Right renal pelvis (tissue), 4 donors: Measurements from ENCODE around the gene DDO. TPM values are rescaled to one million over a fixed set of nuclear protein-coding genes. Genes with fewer than 3 reads are reported as not detected.
"Not testable (repeated sequence)": the region's sequence is repeated elsewhere in the genome, so short reads cannot be mapped to it uniquely, and the experiment has no call there.

Source experiments
- DNase-seq, 4 donors: peaks; one replicate each; pipeline ENCODE4 v3.0.0-alpha.2; 2013; ENCODE audit warnings: low read depth in 4 of 4, low spot score in 3 of 4, missing footprints in 1 of 4
- polyA plus RNA-seq, 4 donors: library from polyadenylated mRNA; unstranded; fragments of 120-200 nt; gene quantifications; one replicate each; pipeline ENCODE4 v1.2.1, GENCODE V29; 2013; ENCODE audit not compliant: insufficient read length in 4 of 4

Gene DDO
- polyA plus RNA-seq, 4 donors = 0.43 to 1.2 (median 0.79) TPM

- no peak for DNase-seq
These were observed 46.3 kb downstream of the DDO start for GRCh38 chr6:110369066-110369465.

- DNase-seq = no peak
These were observed 47.1 kb downstream of the DDO start for GRCh38 chr6:110368284-110368683.

DNA sequence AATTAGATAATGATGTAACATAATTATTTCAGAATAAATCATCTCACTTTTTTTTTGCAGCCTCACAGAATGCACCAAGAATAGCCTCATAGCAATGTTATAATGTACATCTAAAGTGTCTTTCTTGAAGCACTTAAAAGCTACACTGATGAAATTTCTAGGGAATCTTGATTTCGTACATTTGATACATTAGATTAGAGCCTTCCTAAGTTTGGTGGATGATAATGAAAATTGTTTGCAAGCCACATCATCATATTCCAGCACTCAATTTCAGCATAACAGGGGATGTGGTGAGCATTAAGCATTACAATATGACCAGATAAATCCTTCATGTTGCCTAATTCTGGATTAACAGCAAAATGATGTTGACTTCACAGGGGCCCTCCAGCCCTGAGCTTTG is 47.5 kb downstream of the DDO start:
- DNase-seq = no peak

DNA sequence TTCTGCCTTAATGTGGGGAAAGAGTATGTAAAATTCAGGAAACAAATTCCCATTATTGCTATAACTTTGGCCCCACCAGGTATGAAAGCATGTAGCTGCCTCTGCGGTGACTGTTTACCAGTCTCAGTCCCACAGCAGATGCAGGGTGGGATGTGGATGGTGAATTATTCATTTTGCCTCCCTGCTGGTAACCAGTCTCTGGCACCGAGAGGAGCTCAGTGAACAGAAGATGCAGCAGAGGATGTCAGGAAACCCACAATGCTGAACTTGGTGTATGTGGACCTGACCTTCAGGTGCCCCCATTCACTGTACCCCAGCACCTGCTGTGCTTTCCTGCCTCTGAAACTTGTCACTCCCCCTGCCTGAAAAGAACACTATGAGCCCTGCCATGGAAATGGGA is 48.4 kb downstream of the DDO start:
- no peak for DNase-seq

- DNase-seq = no peak
These were observed 49.1 kb downstream of the DDO start for GRCh38 chr6:110366256-110366655.

- DNase-seq = no peak
These were observed 50.8 kb downstream of the DDO start for GRCh38 chr6:110364364-110365105.

GRCh38 chr6:110363748-110364147 is 51.6 kb downstream of the DDO start:
- no peak for DNase-seq

DNA sequence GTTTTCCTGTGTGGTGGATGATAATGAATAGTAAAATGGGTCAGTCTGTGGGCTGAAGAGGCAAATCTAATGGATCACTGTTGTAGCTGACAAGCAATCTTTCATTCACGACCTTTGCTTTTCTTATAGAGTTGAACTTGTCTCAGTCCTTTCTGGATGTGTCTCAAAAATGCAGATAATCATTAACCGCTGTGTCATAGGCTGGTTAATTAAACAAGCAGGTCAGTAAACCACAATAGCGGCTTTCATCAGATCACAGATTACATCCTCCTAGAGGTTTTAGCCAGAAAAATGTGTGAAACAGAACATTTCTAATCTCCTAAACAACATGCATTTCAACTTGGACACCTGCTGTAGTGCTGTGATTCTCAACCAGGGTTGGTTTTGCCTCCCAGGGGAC is 54.7 kb downstream of the DDO start:
- DNase-seq = no peak

- no peak for DNase-seq
These were observed 55.8 kb downstream of the DDO start for GRCh38 chr6:110359556-110359955.

- no peak for DNase-seq
These were observed 56.7 kb downstream of the DDO start for GRCh38 chr6:110358553-110359160.

GRCh38 chr6:110357664-110358552 is 57.5 kb downstream of the DDO start, which contains the start of gene METTL24:
Gene METTL24 (minus strand): TSS chr6:110358349. CDS start chr6:110358272, 77 bp downstream.
- DNase-seq = no peak

GRCh38 chr6:110357298-110357663 is 58.1 kb downstream of the DDO start:
- no peak for DNase-seq

DNA sequence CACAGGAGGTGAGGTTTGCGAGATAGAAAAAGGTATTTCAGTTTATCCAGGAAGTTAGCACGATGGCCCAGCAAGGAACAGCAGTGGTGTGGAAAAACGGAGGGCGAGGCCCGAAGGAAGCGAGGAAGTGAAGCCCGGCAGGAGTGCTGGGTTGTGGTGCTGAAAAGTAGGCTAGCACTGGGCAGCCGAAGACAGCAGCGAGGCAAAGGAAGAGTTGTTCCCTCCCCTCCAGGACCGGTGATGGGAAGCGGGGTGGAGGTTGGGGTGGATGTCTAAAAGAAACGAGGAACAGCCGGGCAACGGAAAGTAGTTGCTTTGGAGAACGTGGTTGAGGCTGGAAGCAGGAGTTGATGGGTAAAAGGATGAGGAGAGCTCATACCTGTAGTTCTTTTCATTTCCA is 58.6 kb downstream of the DDO start:
- no peak for DNase-seq

GRCh38 chr6:110355727-110356126 is 59.6 kb downstream of the DDO start:
- no peak for DNase-seq

DNA sequence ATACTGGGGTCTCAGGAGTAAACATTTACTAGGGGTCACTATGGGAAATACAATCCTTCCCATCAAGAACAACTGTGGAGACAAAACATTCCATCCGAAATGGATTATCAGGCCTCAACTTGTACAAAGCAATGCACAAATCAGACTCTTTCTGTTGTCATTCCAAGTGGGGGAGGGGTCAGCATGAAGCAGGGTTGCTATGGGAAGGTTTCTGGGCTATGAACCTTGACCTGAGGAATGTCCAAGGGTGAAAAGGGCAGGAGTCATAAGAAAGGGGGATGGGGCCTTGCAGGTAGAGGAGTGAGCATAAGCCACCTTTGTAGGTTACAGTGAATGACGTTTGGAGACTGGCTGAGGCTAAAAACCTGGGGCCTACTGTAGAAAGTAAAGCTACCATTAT is 60.4 kb downstream of the DDO start:
- DNase-seq = no peak

DNA sequence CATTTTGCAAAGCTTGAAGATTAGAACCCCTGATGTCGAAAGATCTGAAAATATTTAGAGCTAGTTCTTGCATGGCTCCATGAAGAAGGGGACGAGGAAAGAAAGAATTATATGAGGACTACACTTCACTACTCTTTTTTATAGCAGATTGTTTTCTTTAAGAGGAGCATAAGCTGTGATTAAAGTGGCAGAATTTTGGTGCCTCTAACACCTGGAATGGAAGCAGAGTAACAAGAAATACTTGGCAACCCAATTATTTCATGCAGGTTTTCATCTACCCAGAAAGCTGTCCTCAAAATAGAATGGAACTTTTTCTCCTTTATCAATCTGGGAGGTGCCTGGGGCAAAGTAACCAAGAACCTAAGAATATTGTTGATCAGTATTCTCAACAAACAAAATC is 61.2 kb downstream of the DDO start:
- no peak for DNase-seq

DNA sequence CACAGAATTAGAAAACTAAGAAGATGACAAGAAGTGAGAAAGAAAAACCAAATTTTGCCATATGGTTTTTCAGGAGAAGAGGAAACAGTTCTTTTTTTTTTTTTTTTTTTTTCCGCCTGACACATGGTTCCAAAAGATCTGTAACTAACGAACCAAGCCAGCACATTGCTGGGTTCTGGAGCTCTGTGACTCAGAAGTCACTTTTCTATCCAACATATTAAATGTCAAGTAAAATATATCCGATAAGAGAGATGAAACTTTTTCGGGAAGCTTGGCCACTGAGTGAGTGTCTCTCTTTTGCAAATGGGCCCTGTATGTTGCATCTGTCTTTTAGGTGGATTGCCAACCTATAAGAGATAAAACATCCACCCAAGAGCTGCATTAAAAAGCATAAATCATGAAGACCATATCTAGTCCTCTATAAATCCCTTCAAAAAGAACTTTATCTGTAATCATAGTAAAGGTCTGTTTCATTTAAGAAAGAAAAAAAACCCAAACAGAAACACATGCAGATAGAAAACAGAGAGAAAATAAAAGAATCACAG is 61.8 kb downstream of the DDO start:
- DNase-seq = no peak

DNA sequence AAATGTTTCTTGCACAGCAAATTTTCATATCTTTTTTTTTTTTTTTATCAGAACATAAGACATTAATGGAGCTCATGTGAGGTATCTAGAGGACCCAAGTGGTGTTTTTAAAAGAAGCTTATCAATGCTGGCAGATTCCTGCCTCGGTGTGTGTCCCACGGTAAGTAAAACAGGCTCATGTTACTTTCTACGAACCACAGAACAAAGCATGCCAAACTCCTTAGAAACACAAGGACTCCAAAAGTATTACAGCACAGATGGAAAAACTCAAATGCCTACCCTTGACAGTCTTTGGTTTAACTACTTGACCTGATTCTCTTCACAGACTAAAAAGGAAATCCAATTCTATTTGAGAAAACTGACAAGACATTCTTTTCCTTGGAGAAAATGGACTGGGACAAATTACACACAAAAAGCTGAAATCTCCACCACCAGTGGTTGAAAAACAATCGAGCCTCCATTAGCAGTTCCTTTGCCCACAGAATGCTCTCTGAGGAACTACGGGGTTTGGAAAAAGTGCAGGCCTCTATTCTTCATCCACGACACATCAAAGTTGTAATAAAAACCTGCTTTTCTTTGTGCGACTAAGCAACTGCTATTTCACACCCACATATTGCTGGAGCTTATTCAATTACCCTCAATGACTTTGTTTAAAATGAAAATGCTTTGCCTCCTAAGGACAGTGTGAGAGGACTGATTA is 62.7 kb downstream of the DDO start:
- no peak for DNase-seq

- no peak for DNase-seq
These were observed 63.4 kb downstream of the DDO start for GRCh38 chr6:110351986-110352385.

GRCh38 chr6:110351546-110351945 is 63.8 kb downstream of the DDO start:
- no peak for DNase-seq

GRCh38 chr6:110350593-110350992 is 64.8 kb downstream of the DDO start:
- DNase-seq = not testable (repeated sequence)
